Loucy (cell line): ENCODE data around the gene CALN1.

Experiments
- H2AFZ ChIP-seq: fragments of 200-600 bp; sonication (generic); 2 replicates; pipeline ENCODE4 v1.6.0; 2016; ENCODE audit warnings: antibody characterized with exemption, mild to moderate bottlenecking, low read length, moderate library complexity
- H3F3A ChIP-seq: fragments of 200-600 bp; 2 replicates; pipeline ENCODE4 v1.6.0; 2016; ENCODE audit warnings: antibody characterized with exemption, low read depth, mild to moderate bottlenecking
- H3K27me3 ChIP-seq: fragments of 200-600 bp; sonication (generic); 2 replicates; pipeline ENCODE4 v1.6.1; 2014; ENCODE audit warnings: low read length, mild to moderate bottlenecking; ENCODE audit not compliant: insufficient read depth, poor library complexity, severe bottlenecking
- H3K36me3 ChIP-seq: fragments of 200-600 bp; sonication (generic); 2 replicates; pipeline ENCODE4 v1.6.1; 2016; ENCODE audit warnings: low read length; ENCODE audit not compliant: insufficient read depth
- H3K4me1 ChIP-seq: fragments of 200-600 bp; sonication (generic); 2 replicates; pipeline ENCODE4 v1.5.1; 2014; ENCODE audit warnings: low read length, mild to moderate bottlenecking; ENCODE audit not compliant: insufficient read depth, poor library complexity, severe bottlenecking
- H3K4me2 ChIP-seq: fragments of 200-600 bp; sonication (generic); 2 replicates; pipeline ENCODE4 v1.6.0; 2014; ENCODE audit warnings: antibody characterized with exemption, low read length, low read depth, mild to moderate bottlenecking; ENCODE audit not compliant: poor library complexity, severe bottlenecking
- H3K4me3 ChIP-seq: fragments of 200-600 bp; sonication (generic); 2 replicates; pipeline ENCODE4 v1.5.1; 2014; ENCODE audit warnings: low read length, mild to moderate bottlenecking, mixed read lengths; ENCODE audit not compliant: poor library complexity, severe bottlenecking
- H3K79me2 ChIP-seq: fragments of 200-600 bp; sonication (generic); 2 replicates; pipeline ENCODE4 v1.6.1; 2014; ENCODE audit warnings: low read length; ENCODE audit not compliant: insufficient read depth
- H3K9ac ChIP-seq: fragments of 200-600 bp; sonication (generic); 2 replicates; pipeline ENCODE4 v1.6.0; 2014; ENCODE audit warnings: mild to moderate bottlenecking, low read depth, low read length, moderate library complexity; ENCODE audit not compliant: poor library complexity, severe bottlenecking
- H3K9me2 ChIP-seq: fragments of 200-600 bp; sonication (generic); replicated peaks from 2 replicates; pipeline ENCODE4 v1.6.1; 2016; ENCODE audit warnings: low read depth, low read length, mixed read lengths
- H3K9me3 ChIP-seq: fragments of 200-600 bp; sonication (generic); 2 replicates; pipeline ENCODE4 v1.6.1; 2014; ENCODE audit warnings: mild to moderate bottlenecking, antibody characterized with exemption, low read length, low read depth; ENCODE audit not compliant: insufficient read depth
- H4K20me1 ChIP-seq: fragments of 200-600 bp; sonication (generic); 2 replicates; pipeline ENCODE4 v1.6.0; 2014; ENCODE audit warnings: antibody characterized with exemption, low read length, mild to moderate bottlenecking; ENCODE audit not compliant: insufficient read depth, poor library complexity, severe bottlenecking
- CTCF ChIP-seq: fragments of 200-600 bp; sonication (generic); conservative IDR thresholded peaks from 2 replicates; pipeline ENCODE4 v1.5.1; 2014; ENCODE audit warnings: mild to moderate bottlenecking, antibody characterized with exemption, low read length
- EZH2phosphoT487 ChIP-seq: fragments of 200-600 bp; IDR thresholded peaks from 2 replicates; pipeline ENCODE4 v1.6.1; 2018; ENCODE audit warnings: antibody characterized with exemption, mild to moderate bottlenecking, moderate library complexity, borderline replicate concordance

Gene CALN1

GRCh38 chr7:72098807-72099580, 313.1 kb downstream of the CALN1 start:
- Histone ChIP-seq H3K9ac (no peak overlapping the region), H3K4me3 (no peak overlapping the region), H3K9me2 (no peaks in the 10 kb centered on the region), H3K4me1 (no peaks in the 10 kb centered on the region), H3K4me2 (no peak overlapping the region), H3K27me3 (no peaks in the 10 kb centered on the region), H3F3A (no peaks in the 10 kb centered on the region), H3K9me3 (no peaks in the 10 kb centered on the region), H3K36me3 (no peaks in the 10 kb centered on the region), H2AFZ (no peak overlapping the region), H4K20me1 (no peaks in the 10 kb centered on the region), H3K79me2 (no peaks in the 10 kb centered on the region)
- no peak for TF ChIP-seq EZH2phosphoT487

GRCh38 chr7:72097226-72097625, 314.9 kb downstream of the CALN1 start:
- Histone ChIP-seq H4K20me1 (no peaks in the 10 kb centered on the region), H3K9me2 (no peaks in the 10 kb centered on the region), H3K4me2 (no peak overlapping the region), H3K9me3 (no peaks in the 10 kb centered on the region), H3K79me2 (no peaks in the 10 kb centered on the region), H3K9ac (no peak overlapping the region), H3F3A (no peaks in the 10 kb centered on the region), H2AFZ (no peak overlapping the region), H3K4me3 (no peak overlapping the region), H3K36me3 (no peaks in the 10 kb centered on the region), H3K4me1 (no peaks in the 10 kb centered on the region), H3K27me3 (no peaks in the 10 kb centered on the region)
- no peak for TF ChIP-seq EZH2phosphoT487
- no peak for TF ChIP-seq CTCF

- Histone ChIP-seq H3K9me3 (no peaks in the 10 kb centered on the region), H2AFZ (no peak overlapping the region), H3K79me2 (no peaks in the 10 kb centered on the region), H3K4me3 (no peak overlapping the region), H3K4me2 (no peak overlapping the region), H3K9me2 (no peaks in the 10 kb centered on the region), H3K36me3 (no peaks in the 10 kb centered on the region), H4K20me1 (no peaks in the 10 kb centered on the region), H3F3A (no peaks in the 10 kb centered on the region), H3K9ac (no peak overlapping the region), H3K4me1 (no peaks in the 10 kb centered on the region), H3K27me3 (no peaks in the 10 kb centered on the region)
- TF ChIP-seq EZH2phosphoT487: no peak
- TF ChIP-seq CTCF: no peak
Observed at GRCh38 chr7:72092769-72093168, 319.4 kb downstream of the CALN1 start.

GRCh38 chr7:72087926-72088325, 324.2 kb downstream of the CALN1 start:
- no peaks in the 10 kb centered on the region for H4K20me1 ChIP-seq
- H3K9me2 ChIP-seq: no peaks in the 10 kb centered on the region
- H3F3A ChIP-seq: no peaks in the 10 kb centered on the region
- H3K36me3 ChIP-seq: no peaks in the 10 kb centered on the region
- TF ChIP-seq EZH2phosphoT487: no peak
- TF ChIP-seq CTCF: no peak
- no peaks in the 10 kb centered on the region for H3K9me3 ChIP-seq
- H3K9ac ChIP-seq: no peak overlapping the region
- H3K27me3 ChIP-seq: no peaks in the 10 kb centered on the region
- H3K79me2 ChIP-seq: no peaks in the 10 kb centered on the region
- H3K4me1 ChIP-seq: no peaks in the 10 kb centered on the region
- H3K4me2 ChIP-seq: no peak overlapping the region
- H3K4me3 ChIP-seq: no peak overlapping the region
- H2AFZ ChIP-seq: no peak overlapping the region
